GM13976 (cell line): ENCODE measurements around the gene GADL1.

Experiments used
- DNase-seq: peaks from one replicate; pipeline ENCODE4 v3.0.0; 2012; ENCODE audit warnings: low spot score
- CTCF ChIP-seq: IDR thresholded peaks from 2 replicates; pipeline ENCODE4 v1.5.1; 2012; ENCODE audit warnings: borderline replicate concordance, mild to moderate bottlenecking; ENCODE audit not compliant: insufficient read depth; ENCODE audit errors: extremely low read depth, missing control alignments, control extremely low read depth
- in situ Hi-C: fragments of 300-500 bp; cut with MboI; formaldehyde crosslinking; loops from one replicate; pipeline ENCODE4 v1.12.0; 2022; ENCODE audit warnings: low sequenced_read_pairs, mixed read lengths, inconsistent platforms; ENCODE audit not compliant: unreplicated experiment

The GADL1 gene

GRCh38 chr3:30774062-30774461 lies 120.4 kb downstream of the GADL1 start:
- no peak for DNase-seq
- no peak for TF ChIP-seq CTCF
- in situ Hi-C loops, result no loop called here

GRCh38 chr3:30770387-30770786 lies 124.1 kb downstream of the GADL1 start:
- TF ChIP-seq CTCF, result no peak
- in situ Hi-C loops, result no loop called here
- no peak for DNase-seq

GRCh38 chr3:30768703-30769550 lies 125.5 kb downstream of the GADL1 start:
- peak; percentile 37 for DNase-seq
- TF ChIP-seq CTCF, result peak; percentile 61
- in situ Hi-C loops, result no loop called here

GRCh38 chr3:30768046-30768445 lies 126.4 kb downstream of the GADL1 start:
- in situ Hi-C loops, result no loop called here
- no peak for TF ChIP-seq CTCF
- no peak for DNase-seq

- in situ Hi-C loops, result no loop called here
- DNase-seq, result no peak
- TF ChIP-seq CTCF, result no peak
Observed at GRCh38 chr3:30766522-30766921, 127.9 kb downstream of the GADL1 start.

- in situ Hi-C loops, result no loop called here
Observed at GRCh38 chr3:30764891-30765290, 129.6 kb downstream of the GADL1 start.

More at GRCh38 chr3:30764891-30765290, 129.6 kb downstream of the GADL1 start:
- TF ChIP-seq CTCF, result no peak
- no peak for DNase-seq
